Mesendoderm (in vitro differentiated cells): ENCODE results near the gene SBNO2.
A peak's percentile ranks its signal among the peaks of the same experiment; 100 is the strongest.

Source experiments
- DNase-seq: peaks from one replicate; pipeline ENCODE4 v3.0.0; 2013
- H2AK5ac ChIP-seq: 2 replicates; pipeline ENCODE4 v1.6.1; 2013; ENCODE audit warnings: low read length, inconsistent platforms
- H2BK120ac ChIP-seq: 2 replicates; pipeline ENCODE4 v1.6.1; 2013; ENCODE audit warnings: low read depth, mild to moderate bottlenecking, low read length, moderate library complexity, mixed read lengths
- H2BK15ac ChIP-seq: replicated peaks from 2 replicates; pipeline ENCODE4 v1.6.1; 2013; ENCODE audit warnings: low read depth, mild to moderate bottlenecking, moderate library complexity
- H2BK5ac ChIP-seq: 2 replicates; pipeline ENCODE4 v1.6.1; 2013; ENCODE audit warnings: low read length, inconsistent platforms
- H3K18ac ChIP-seq: 2 replicates; pipeline ENCODE4 v1.6.1; 2013; ENCODE audit warnings: mild to moderate bottlenecking, low read length, mixed read lengths
- H3K23ac ChIP-seq: one replicate; pipeline ENCODE4 v1.6.1; 2013; ENCODE audit warnings: low read length
- H3K27ac ChIP-seq: 2 replicates; pipeline ENCODE4 v1.5.1; 2013; ENCODE audit warnings: low read depth, mild to moderate bottlenecking, inconsistent platforms, low read length, moderate library complexity
- H3K27me3 ChIP-seq: 2 replicates; pipeline ENCODE4 v1.6.1; 2013; ENCODE audit warnings: low read length, control low read depth, mild to moderate bottlenecking, inconsistent platforms; ENCODE audit not compliant: insufficient read depth, poor library complexity
- H3K36me3 ChIP-seq: 2 replicates; pipeline ENCODE4 v1.6.1; 2013; ENCODE audit warnings: low read length, inconsistent platforms; ENCODE audit not compliant: control insufficient read depth, insufficient read depth
- H3K4ac ChIP-seq: one replicate; pipeline ENCODE4 v1.6.1; 2013; ENCODE audit warnings: low read depth, mild to moderate bottlenecking, low read length, moderate library complexity
- H3K4me1 ChIP-seq: 2 replicates; pipeline ENCODE4 v1.6.1; 2013; ENCODE audit warnings: low read depth, low read length, inconsistent platforms; ENCODE audit not compliant: control insufficient read depth
- H3K4me2 ChIP-seq: 2 replicates; pipeline ENCODE4 v1.6.1; 2013; ENCODE audit warnings: low read length
- H3K4me3 ChIP-seq: 2 replicates; pipeline ENCODE4 v1.5.1; 2013; ENCODE audit warnings: mild to moderate bottlenecking, low read length
- H3K56ac ChIP-seq: one replicate; pipeline ENCODE4 v1.6.1; 2013; ENCODE audit warnings: low read length
- H3K79me1 ChIP-seq: 2 replicates; pipeline ENCODE4 v1.6.1; 2013; ENCODE audit warnings: low read length, inconsistent platforms
- H3K79me2 ChIP-seq: 2 replicates; pipeline ENCODE4 v1.6.1; 2013; ENCODE audit warnings: mild to moderate bottlenecking, low read length; ENCODE audit not compliant: control insufficient read depth, insufficient read depth
- H3K9ac ChIP-seq: 2 replicates; pipeline ENCODE4 v1.6.1; 2013; ENCODE audit warnings: low read length, inconsistent platforms
- H4K5ac ChIP-seq: one replicate; pipeline ENCODE4 v1.6.1; 2013; ENCODE audit warnings: low read length
- H4K8ac ChIP-seq: one replicate; pipeline ENCODE4 v1.6.1; 2013; ENCODE audit warnings: low read depth, mild to moderate bottlenecking, control low read depth, low read length, moderate library complexity
- WGBS: extraction: QIAGEN DNeasy Blood & Tissue Kit; methylation state at CpG from one replicate; pipeline ENCODE4 v1.1.7; 2013; ENCODE audit warnings: low lambda C conversion rate, missing lambda C conversion rate; ENCODE audit not compliant: insufficient coverage; ENCODE audit errors: extremely low coverage; 5-methylcytosine and 5-hydroxymethylcytosine counted together

SBNO2 gene

DNA sequence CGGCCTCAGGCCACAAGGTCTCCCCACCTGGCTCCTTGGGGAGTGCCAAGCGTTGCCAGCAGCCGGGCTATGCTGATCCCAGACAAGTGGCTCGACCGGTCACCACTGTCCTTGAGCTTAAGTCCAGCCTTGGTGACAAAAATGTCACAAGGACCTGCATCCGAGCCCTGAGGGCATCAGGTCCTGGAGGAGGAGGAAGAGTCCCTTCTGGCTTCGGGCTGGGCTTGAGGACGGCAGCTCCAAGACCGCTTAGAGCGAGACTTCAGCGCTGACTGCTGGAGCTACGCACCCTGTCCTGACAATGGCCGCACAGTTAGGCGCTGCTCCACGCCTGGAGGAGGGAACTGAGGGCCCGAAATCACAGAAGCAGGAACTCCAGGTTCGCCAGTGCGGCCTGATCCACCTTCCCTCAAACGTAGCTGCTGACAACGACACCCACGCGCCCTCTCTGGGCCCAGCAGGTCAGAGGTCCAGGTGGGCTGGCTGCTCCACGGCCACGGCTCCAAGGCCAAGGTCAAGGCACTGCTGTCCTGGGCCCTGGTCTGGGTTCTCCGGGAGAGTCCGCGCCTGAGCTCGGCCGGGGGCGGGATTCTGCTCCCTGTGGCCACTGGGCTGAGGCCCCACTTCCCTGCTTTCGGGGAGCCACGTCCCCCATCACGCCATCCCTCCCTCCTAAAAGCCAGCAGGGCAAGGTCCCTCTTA, 7.0 kb downstream of the SBNO2 start:
- Histone ChIP-seq H3K79me1 (peaks cover 21% of the 10 kb centered on the region), H3K4me3 (no peak overlapping the region), H3K18ac (no peak overlapping the region), H2BK5ac (no peak overlapping the region), H2AK5ac (no peak overlapping the region), H2BK15ac (no peak overlapping the region), H3K4ac (no peak overlapping the region), H3K4me2 (no peak overlapping the region), H3K23ac (peak overlapping the region; percentile 4), H2BK120ac (no peak overlapping the region), H3K27me3 (no peaks in the 10 kb centered on the region), H3K56ac (no peak overlapping the region), H4K5ac (no peak overlapping the region), H4K8ac (no peak overlapping the region), H3K9ac (no peak overlapping the region), H3K36me3 (no peaks in the 10 kb centered on the region), H3K4me1 (peaks cover 2% of the 10 kb centered on the region), H3K79me2 (peaks cover 42% of the 10 kb centered on the region), H3K27ac (no peak overlapping the region)
- no peak for DNase-seq
- WGBS = no CpG with 5 or more reads among the region's 33 CpGs

DNA sequence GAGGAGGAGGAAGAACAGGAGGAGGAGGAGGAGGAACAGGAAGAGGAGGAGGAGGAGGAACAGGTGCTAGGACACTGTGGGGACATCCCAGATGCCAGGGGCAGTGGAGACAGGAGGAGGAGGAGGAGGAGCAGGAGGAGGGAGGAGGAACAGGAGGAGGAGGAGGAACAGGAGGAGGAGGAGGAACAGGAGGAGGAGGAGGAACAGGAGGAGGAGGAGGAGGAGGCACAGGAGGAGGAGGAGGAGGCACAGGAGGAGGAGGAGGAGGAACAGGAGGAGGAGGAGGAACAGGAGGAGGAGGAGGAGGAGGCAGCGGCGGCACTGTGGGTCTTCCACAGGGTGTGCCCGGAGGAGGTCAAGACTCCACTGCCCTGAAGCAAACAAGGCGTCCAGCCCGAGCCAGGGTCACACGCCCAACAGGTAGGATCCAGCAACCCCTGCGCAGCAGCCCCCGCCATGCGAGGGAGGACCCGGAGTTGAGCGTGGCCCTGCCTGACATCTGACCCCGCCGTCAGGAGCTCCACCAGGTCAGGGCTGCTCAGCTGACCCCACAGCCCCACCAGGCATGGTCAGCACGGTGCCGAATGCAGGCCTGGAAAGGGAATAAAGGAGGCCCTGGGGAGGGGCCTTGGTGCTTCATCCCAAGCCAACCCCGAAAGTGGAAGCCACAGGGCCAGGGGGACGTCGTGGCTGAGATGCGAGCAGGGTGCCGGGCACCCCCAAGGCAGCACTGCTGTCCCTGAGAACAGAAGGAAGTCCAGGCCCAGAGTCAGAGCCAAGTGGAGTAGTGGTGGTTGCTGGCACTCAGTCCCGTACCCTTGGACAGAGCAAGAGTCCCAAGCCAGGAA, 9.2 kb downstream of the SBNO2 start:
- Histone ChIP-seq H3K18ac (no peak overlapping the region), H3K27ac (no peak overlapping the region), H3K56ac (no peak overlapping the region), H3K4me3 (no peak overlapping the region), H3K79me1 (peaks cover 10% of the 10 kb centered on the region), H3K4ac (no peak overlapping the region), H2BK120ac (no peak overlapping the region), H3K79me2 (peaks cover 26% of the 10 kb centered on the region), H2AK5ac (no peak overlapping the region), H2BK15ac (no peak overlapping the region), H4K5ac (no peak overlapping the region), H3K4me2 (no peak overlapping the region), H3K36me3 (no peaks in the 10 kb centered on the region), H3K9ac (no peak overlapping the region), H3K27me3 (no peaks in the 10 kb centered on the region), H2BK5ac (no peak overlapping the region), H4K8ac (no peak overlapping the region), H3K4me1 (peaks cover 2% of the 10 kb centered on the region), H3K23ac (no peak overlapping the region)
- no peak for DNase-seq
- no CpG with 5 or more reads among the region's 21 CpGs for WGBS

DNA sequence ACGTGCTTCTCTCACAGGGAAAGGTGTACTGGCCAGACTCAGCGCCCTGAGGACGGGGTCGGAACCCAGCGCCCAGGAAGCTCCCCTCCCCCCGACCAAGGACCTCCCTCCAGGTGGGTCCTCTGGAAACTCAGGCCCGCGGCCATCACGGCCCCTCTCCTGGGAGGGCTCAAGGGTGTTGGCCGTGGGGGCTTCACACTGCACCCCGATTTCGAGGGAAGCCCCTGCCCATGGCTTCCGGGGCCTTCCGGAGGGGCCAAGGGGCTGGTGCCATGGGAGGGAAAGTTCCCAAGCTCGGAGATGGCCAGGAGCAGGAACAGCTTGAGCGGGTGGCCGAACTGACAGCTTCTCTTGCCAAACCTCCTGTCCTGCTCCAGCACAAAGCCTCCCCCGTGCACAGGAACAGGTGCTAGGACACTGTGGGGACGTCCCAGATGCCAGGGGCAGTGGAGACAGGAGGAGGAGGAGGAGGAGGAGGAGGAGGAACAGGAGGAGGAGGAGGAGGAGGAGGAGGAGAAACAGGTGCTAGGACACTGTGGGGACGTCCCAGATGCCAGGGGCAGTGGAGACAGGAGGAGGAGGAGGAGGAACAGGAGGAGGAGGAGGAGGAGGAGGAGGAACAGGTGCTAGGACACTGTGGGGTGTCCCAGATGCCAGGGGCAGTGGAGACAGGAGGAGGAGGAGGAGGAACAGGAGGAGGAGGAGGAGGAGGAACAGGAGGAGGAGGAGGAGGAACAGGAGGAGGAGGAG, 10.0 kb downstream of the SBNO2 start:
- Histone ChIP-seq H3K4me2 (no peak overlapping the region), H3K18ac (no peak overlapping the region), H4K8ac (no peak overlapping the region), H2BK120ac (no peak overlapping the region), H3K4me3 (no peak overlapping the region), H3K36me3 (no peaks in the 10 kb centered on the region), H4K5ac (no peak overlapping the region), H3K9ac (no peak overlapping the region), H3K23ac (no peak overlapping the region), H3K27ac (no peak overlapping the region), H2BK5ac (no peak overlapping the region), H3K4ac (no peak overlapping the region), H3K27me3 (no peaks in the 10 kb centered on the region), H2BK15ac (no peak overlapping the region), H3K56ac (no peak overlapping the region), H3K79me2 (peaks cover 18% of the 10 kb centered on the region), H3K4me1 (no peaks in the 10 kb centered on the region), H2AK5ac (no peak overlapping the region), H3K79me1 (peaks cover 5% of the 10 kb centered on the region)
- WGBS = no CpG with 5 or more reads among the region's 20 CpGs
- DNase-seq = no peak

DNA sequence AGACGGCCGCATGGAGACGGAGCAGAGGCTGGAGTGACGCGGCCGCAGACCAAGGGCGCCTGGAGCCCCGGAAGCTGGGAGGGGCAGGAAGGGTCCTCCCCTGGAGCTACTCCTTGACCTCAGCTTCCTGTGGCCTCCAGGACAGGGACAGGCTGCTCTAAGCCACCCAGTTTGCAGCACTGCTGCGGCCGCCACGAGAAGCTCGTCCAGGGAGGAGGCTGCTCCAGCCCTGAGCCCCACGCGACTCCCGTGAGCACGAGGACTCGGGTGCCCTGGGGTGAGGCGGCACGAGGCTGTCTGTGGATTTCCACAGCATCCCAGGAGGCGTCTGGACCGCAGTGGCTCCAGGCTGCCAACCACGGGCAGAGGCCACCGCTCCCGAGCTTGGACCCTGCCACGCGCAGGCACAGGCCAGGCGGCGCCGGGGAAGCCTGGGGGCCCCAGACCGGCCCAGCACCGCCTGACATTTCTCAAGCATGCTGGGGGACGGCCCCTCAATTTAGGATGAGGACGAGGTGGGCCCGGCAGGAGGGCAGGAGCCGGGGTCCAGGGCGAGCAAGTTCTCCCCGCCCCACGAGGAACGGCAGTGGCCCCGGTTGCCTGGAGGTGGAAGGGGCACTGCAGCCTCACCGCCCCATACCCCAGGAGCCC, 10.7 kb downstream of the SBNO2 start:
- no peak for DNase-seq
- Histone ChIP-seq H3K4me2 (no peak overlapping the region), H3K23ac (no peak overlapping the region), H3K9ac (no peak overlapping the region), H3K56ac (no peak overlapping the region), H3K79me1 (peaks cover 6% of the 10 kb centered on the region), H2BK15ac (no peak overlapping the region), H2BK5ac (no peak overlapping the region), H2BK120ac (no peak overlapping the region), H3K4me1 (no peaks in the 10 kb centered on the region), H3K4ac (no peak overlapping the region), H3K4me3 (no peak overlapping the region), H4K8ac (no peak overlapping the region), H3K27ac (no peak overlapping the region), H4K5ac (no peak overlapping the region), H3K18ac (no peak overlapping the region), H3K27me3 (no peaks in the 10 kb centered on the region), H3K36me3 (no peaks in the 10 kb centered on the region), H3K79me2 (peaks cover 11% of the 10 kb centered on the region), H2AK5ac (no peak overlapping the region)
- WGBS = no CpG with 5 or more reads among the region's 41 CpGs

- Histone ChIP-seq H3K79me1 (peaks cover 6% of the 10 kb centered on the region), H3K9ac (no peak overlapping the region), H4K8ac (no peak overlapping the region), H3K4me1 (no peaks in the 10 kb centered on the region), H2AK5ac (no peak overlapping the region), H3K79me2 (peaks cover 6% of the 10 kb centered on the region), H3K4ac (no peak overlapping the region), H3K27ac (no peak overlapping the region), H3K56ac (no peak overlapping the region), H2BK5ac (no peak overlapping the region), H3K23ac (no peak overlapping the region), H3K27me3 (no peaks in the 10 kb centered on the region), H3K18ac (no peak overlapping the region), H3K4me2 (no peak overlapping the region), H2BK120ac (no peak overlapping the region), H3K36me3 (no peaks in the 10 kb centered on the region), H3K4me3 (no peak overlapping the region), H4K5ac (no peak overlapping the region), H2BK15ac (no peak overlapping the region)
- no peak for DNase-seq
- no CpG with 5 or more reads among the region's 26 CpGs for WGBS
Measured at GRCh38 chr19:1162404-1163282, 11.4 kb downstream of the SBNO2 start.
